CD14-positive monocyte (primary cell): ENCODE results near the gene UQCRHL. TPM values are rescaled to one million over a fixed set of nuclear protein-coding genes. Genes with fewer than 3 reads are reported as not detected.

ENCODE experiments used
- DNase-seq, 3 donors: peaks; one replicate each; pipeline ENCODE4 v3.0.0-alpha.2; 2011 to 2022
- H2AFZ ChIP-seq: 2 replicates; pipeline ENCODE4 v1.6.0; 2012; ENCODE audit warnings: mild to moderate bottlenecking, low read depth, low read length, inconsistent platforms; ENCODE audit not compliant: insufficient read depth, poor library complexity, severe bottlenecking
- H3K27ac ChIP-seq, 2 donors: 1 replicate in 1 of 2; 2 replicates in 1 of 2; pipeline ENCODE4 v1.5.1; 2012 to 2013; ENCODE audit warnings: low read length in 2 of 2, control low read depth in 1 of 2, inconsistent platforms in 1 of 2, low read depth in 1 of 2, mild to moderate bottlenecking in 1 of 2
- H3K27me3 ChIP-seq, 2 donors: one replicate each; pipeline versions ENCODE4 v1.6.0 to v1.6.1; 2011 to 2013; ENCODE audit warnings: low read length in 2 of 2; ENCODE audit not compliant: control insufficient read depth in 2 of 2, insufficient read depth in 2 of 2
- H3K36me3 ChIP-seq, 2 donors: replicated peaks in 1 of 2; 1 replicate in 1 of 2; 2 replicates in 1 of 2; pipeline versions ENCODE4 v1.5.1 to v1.6.1; 2012 to 2013; ENCODE audit warnings: low read length in 2 of 2, control low read depth in 1 of 2, inconsistent platforms in 1 of 2, mild to moderate bottlenecking in 1 of 2; ENCODE audit not compliant: insufficient read depth in 2 of 2, control insufficient read depth in 1 of 2
- H3K4me1 ChIP-seq, 2 donors: 1 replicate in 1 of 2; 2 replicates in 1 of 2; pipeline versions ENCODE4 v1.5.1 to v1.6.1; 2012 to 2013; ENCODE audit warnings: low read length in 2 of 2, control low read depth in 1 of 2, inconsistent platforms in 1 of 2, mild to moderate bottlenecking in 1 of 2, moderate library complexity in 1 of 2; ENCODE audit not compliant: insufficient read depth in 2 of 2, control insufficient read depth in 1 of 2
- H3K4me2 ChIP-seq: replicated peaks from 2 replicates; pipeline ENCODE3; 2012; ENCODE audit warnings: low read length, moderate library complexity, mild to moderate bottlenecking; ENCODE audit not compliant: poor library complexity, severe bottlenecking; ENCODE audit errors: extremely low read depth
- H3K4me3 ChIP-seq, 3 experiments: fragments of 200-600 bp in 1 of 3; sonication (generic) in 1 of 3; replicated peaks in 1 of 3; 1 replicate in 2 of 3; 2 replicates in 1 of 3; pipeline ENCODE4 v1.5.1; 2011 to 2013; ENCODE audit warnings: low read length in 3 of 3, mild to moderate bottlenecking in 3 of 3, control low read depth in 2 of 3, low read depth in 2 of 3, inconsistent platforms in 1 of 3, moderate library complexity in 1 of 3
- H3K79me2 ChIP-seq: 2 replicates; pipeline ENCODE4 v1.6.0; 2012; ENCODE audit warnings: mild to moderate bottlenecking, control low read depth, inconsistent platforms, low read length, moderate library complexity; ENCODE audit not compliant: insufficient read depth
- H3K9ac ChIP-seq: 2 replicates; pipeline ENCODE4 v1.6.0; 2017; ENCODE audit warnings: low read length, mild to moderate bottlenecking; ENCODE audit not compliant: insufficient read depth, poor library complexity, severe bottlenecking
- H3K9me3 ChIP-seq, 2 donors: replicated peaks in 1 of 2; 1 replicate in 1 of 2; 2 replicates in 1 of 2; pipeline versions ENCODE4 v1.5.1 to v1.6.1; 2012 to 2013; ENCODE audit warnings: low read length in 2 of 2, control low read depth in 1 of 2; ENCODE audit not compliant: control insufficient read depth in 1 of 2, insufficient read depth in 1 of 2
- H4K20me1 ChIP-seq: 2 replicates; pipeline ENCODE4 v1.6.0; 2012; ENCODE audit warnings: mild to moderate bottlenecking, low read length, control low read depth, moderate library complexity; ENCODE audit not compliant: insufficient read depth
- H3K27ac Mint-ChIP-seq, 7 donors: one replicate each; pipeline ENCODE4 v1.8.0; 2020; ENCODE audit warnings: mild to moderate bottlenecking in 7 of 7, mixed read lengths in 7 of 7, moderate library complexity in 6 of 7, inconsistent platforms in 2 of 7
- H3K27me3 Mint-ChIP-seq, 3 donors: one replicate each; pipeline ENCODE4 v1.8.0; 2021 to 2022; ENCODE audit warnings: low read depth in 3 of 3, mild to moderate bottlenecking in 3 of 3, mixed read lengths in 3 of 3, moderate library complexity in 3 of 3, inconsistent platforms in 1 of 3
- H3K36me3 Mint-ChIP-seq, 2 donors: one replicate each; pipeline ENCODE4 v1.8.0; 2020; ENCODE audit warnings: mixed read lengths in 2 of 2, inconsistent platforms in 1 of 2, mild to moderate bottlenecking in 1 of 2
- H3K4me1 Mint-ChIP-seq: one replicate; pipeline ENCODE4 v1.8.0; 2020; ENCODE audit warnings: mild to moderate bottlenecking, mixed read lengths
- H3K4me3 Mint-ChIP-seq, 2 donors: one replicate each; pipeline ENCODE4 v1.8.0; 2020; ENCODE audit warnings: mild to moderate bottlenecking in 2 of 2, mixed read lengths in 2 of 2, moderate library complexity in 1 of 2
- H3K9me3 Mint-ChIP-seq, 7 donors: one replicate each; pipeline ENCODE4 v1.8.0; 2020 to 2022; ENCODE audit warnings: mixed read lengths in 7 of 7, mild to moderate bottlenecking in 6 of 7, moderate library complexity in 6 of 7, inconsistent platforms in 2 of 7
- CTCF ChIP-seq: fragments of 200-600 bp; IDR thresholded peaks from one replicate; pipeline ENCODE4 v1.8.0; 2022; ENCODE audit warnings: antibody characterized with exemption, mild to moderate bottlenecking
- WGBS: methylation state at CpG from one replicate; pipeline ENCODE4 v1.1.5; 2013; ENCODE audit warnings: missing lambda C conversion rate; ENCODE audit not compliant: insufficient coverage; 5-methylcytosine and 5-hydroxymethylcytosine counted together
- intact Hi-C, 2 donors: fragments of 100-400 bp; cut with micrococcal nuclease; formaldehyde crosslinking; loops; one replicate each; pipeline versions ENCODE4 v1.15.0 to v1.15.1; 2023
- polyA plus RNA-seq, 3 donors: library from polyadenylated mRNA; depleted of rRNA in 1 of 3; unstranded in 2 of 3; stranded (reverse) in 1 of 3; fragments of 300-500 nt in 2 of 3; fragments of >200 nt in 1 of 3; fragmentation: Illumina TruSeq in 2 of 3; gene quantifications; 1 replicate in 2 of 3; 2 replicates in 1 of 3; pipeline ENCODE4 v1.2.3, GENCODE V29; 2012 to 2021

Gene UQCRHL
- polyA plus RNA-seq, 3 donors, result 1.0 to 1.3 (median 1.0) TPM

GRCh38 chr1:15848143-15848928, 40.9 kb upstream of the UQCRHL start:
- Histone ChIP-seq H3K27ac (peak overlapping the region; percentile 95 to 98), H3K36me3 (no peaks in the 10 kb centered on the region), H3K4me2 (peak overlapping the region; percentile 100), H4K20me1 (peaks cover 47% of the 10 kb centered on the region), H3K4me3 (peak overlapping the region; percentile 67 to 99 (median 97)), H3K27me3 (no peaks in the 10 kb centered on the region), H3K9ac (peak overlapping the region; percentile 98), H3K4me1 (peaks cover 38 to 43% of the 10 kb centered on the region in 2 donors), H2AFZ (peak overlapping the region; percentile 73), H3K79me2 (peaks cover 82% of the 10 kb centered on the region), H3K9me3 (no peaks in the 10 kb centered on the region)
- intact Hi-C loops, result loop anchor here in 1 of 2 donors (2.0 to 5.0 kb wide), 2 partner anchors 14 to 34 kb away; no protein-coding TSS in a partner anchor
- Mint-ChIP-seq H3K36me3 (peaks cover 0 to 4% of the 10 kb centered on the region in 2 donors), H3K27ac (peak overlapping the region; percentile 96 to 99 (median 98)), H3K4me1 (peaks cover 48% of the 10 kb centered on the region), H3K4me3 (peak overlapping the region; percentile 99 to 100), H3K9me3 (peaks cover 0 to 1% (median 0%) of the 10 kb centered on the region in 7 donors), H3K27me3 (no peaks in the 10 kb centered on the region)
- under 1% methylated on average over 99 of the region's 104 CpGs for WGBS
- TF ChIP-seq CTCF, result no peak
- peak; percentile 62 to 72 (median 65) for DNase-seq

- Histone ChIP-seq H3K79me2 (peaks cover 76% of the 10 kb centered on the region), H3K27ac (peak overlapping the region; percentile 70 to 98), H3K9me3 (no peaks in the 10 kb centered on the region), H3K36me3 (no peaks in the 10 kb centered on the region), H3K4me1 (peaks cover 38 to 43% of the 10 kb centered on the region in 2 donors), H2AFZ (peak overlapping the region; percentile 73), H3K27me3 (no peaks in the 10 kb centered on the region), H3K4me3 (peak overlapping the region; percentile 49 to 97 (median 67)), H4K20me1 (peaks cover 42% of the 10 kb centered on the region), H3K9ac (peak overlapping the region; percentile 98), H3K4me2 (peak overlapping the region; percentile 100)
- H3K27me3 Mint-ChIP-seq, result no peaks in the 10 kb centered on the region
- intact Hi-C loops, result loop anchor here (1.0 to 5.0 kb wide), 3 partner anchors 13 to 34 kb away; no protein-coding TSS in a partner anchor
- H3K27ac Mint-ChIP-seq, result peak overlapping the region; percentile 83 to 90 (median 88)
- peaks cover 0 to 4% of the 10 kb centered on the region in 2 donors for H3K36me3 Mint-ChIP-seq
- H3K4me1 Mint-ChIP-seq, result peaks cover 48% of the 10 kb centered on the region
- no peak for TF ChIP-seq CTCF
- peaks cover 0 to 1% (median 0%) of the 10 kb centered on the region in 7 donors for H3K9me3 Mint-ChIP-seq
- WGBS, result under 1% methylated on average over 34 of the region's 34 CpGs
- DNase-seq, result no peak
- H3K4me3 Mint-ChIP-seq, result peak overlapping the region; percentile 85 to 92
These were observed 40.4 kb upstream of the UQCRHL start for GRCh38 chr1:15847893-15848142.
